Ishikawa (cell line): ENCODE results near the gene ADD1.

Source experiments
- EGR1 ChIP-seq: IDR thresholded peaks from 2 replicates; pipeline ENCODE4 v1.6.1; 2012
- FOXM1 ChIP-seq: IDR thresholded peaks from 2 replicates; pipeline ENCODE4 v1.6.1; 2012; ENCODE audit warnings: low read depth, borderline replicate concordance
- RAD21 ChIP-seq: IDR thresholded peaks from 2 replicates; pipeline ENCODE4 v1.6.1; 2012; ENCODE audit warnings: low read depth
- REST ChIP-seq: IDR thresholded peaks from 2 replicates; pipeline ENCODE4 v1.6.1; 2012; ENCODE audit warnings: low read depth, mild to moderate bottlenecking

GRCh38 chr4:2822461-2823300, 21.0 kb upstream of the ADD1 start:
- TF ChIP-seq EGR1 (no peak), REST (no peak), RAD21 (no peak), FOXM1 (no peak)
